NCI-H526 treated with DMSO at 0.1 percent for 48 hours (cell line): Measurements from ENCODE around the gene INO80.

Experiments
- DNase-seq: peaks from one replicate; lab custom pipeline; 2025; lab: John Stamatoyannopoulos, UW

Gene INO80

DNA sequence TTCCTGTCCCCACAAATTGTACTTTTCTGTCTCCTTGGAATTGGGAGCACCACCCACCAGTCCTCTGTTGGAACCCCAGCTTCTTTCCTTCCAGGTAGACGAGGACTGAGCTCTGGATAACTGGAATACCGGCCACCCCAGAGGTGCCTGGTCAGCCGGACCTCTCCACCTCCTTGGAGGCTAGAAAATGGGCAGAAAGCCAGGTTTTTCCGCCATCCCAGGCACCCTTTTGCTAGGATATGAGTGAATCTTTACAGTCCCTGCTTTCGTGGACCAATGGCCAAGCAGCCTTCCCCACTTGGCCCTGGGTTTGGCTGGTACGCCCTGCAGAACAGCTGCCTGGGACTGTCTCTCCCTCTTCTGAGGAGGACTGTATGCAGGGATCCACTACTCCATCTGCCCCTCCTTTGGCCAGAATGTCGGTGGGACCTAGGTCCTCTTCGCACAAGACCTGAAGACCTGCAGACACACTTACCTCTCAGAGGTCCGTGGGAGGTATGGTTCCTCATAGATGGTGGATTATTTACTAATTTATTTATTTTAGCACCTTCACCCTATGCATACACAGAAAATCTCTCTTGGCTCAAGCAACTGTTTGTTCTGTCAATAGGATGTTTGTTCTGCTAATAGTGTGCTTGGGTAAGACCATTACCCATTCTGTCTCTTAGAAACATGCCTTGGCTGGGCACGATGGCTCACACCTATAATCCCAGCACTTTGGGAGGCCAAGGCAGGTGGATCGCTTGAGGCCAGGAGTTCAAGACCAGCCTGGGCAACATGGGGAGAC is 171.4 kb downstream of the INO80 start:
- DNase-seq: no peak

GRCh38 chr15:40943764-40944365 is 172.2 kb downstream of the INO80 start:
- DNase-seq: no peak

GRCh38 chr15:40942878-40943277 is 173.2 kb downstream of the INO80 start:
- no peak for DNase-seq

GRCh38 chr15:40942337-40942854 is 173.7 kb downstream of the INO80 start:
- peak; percentile 10 for DNase-seq

DNA sequence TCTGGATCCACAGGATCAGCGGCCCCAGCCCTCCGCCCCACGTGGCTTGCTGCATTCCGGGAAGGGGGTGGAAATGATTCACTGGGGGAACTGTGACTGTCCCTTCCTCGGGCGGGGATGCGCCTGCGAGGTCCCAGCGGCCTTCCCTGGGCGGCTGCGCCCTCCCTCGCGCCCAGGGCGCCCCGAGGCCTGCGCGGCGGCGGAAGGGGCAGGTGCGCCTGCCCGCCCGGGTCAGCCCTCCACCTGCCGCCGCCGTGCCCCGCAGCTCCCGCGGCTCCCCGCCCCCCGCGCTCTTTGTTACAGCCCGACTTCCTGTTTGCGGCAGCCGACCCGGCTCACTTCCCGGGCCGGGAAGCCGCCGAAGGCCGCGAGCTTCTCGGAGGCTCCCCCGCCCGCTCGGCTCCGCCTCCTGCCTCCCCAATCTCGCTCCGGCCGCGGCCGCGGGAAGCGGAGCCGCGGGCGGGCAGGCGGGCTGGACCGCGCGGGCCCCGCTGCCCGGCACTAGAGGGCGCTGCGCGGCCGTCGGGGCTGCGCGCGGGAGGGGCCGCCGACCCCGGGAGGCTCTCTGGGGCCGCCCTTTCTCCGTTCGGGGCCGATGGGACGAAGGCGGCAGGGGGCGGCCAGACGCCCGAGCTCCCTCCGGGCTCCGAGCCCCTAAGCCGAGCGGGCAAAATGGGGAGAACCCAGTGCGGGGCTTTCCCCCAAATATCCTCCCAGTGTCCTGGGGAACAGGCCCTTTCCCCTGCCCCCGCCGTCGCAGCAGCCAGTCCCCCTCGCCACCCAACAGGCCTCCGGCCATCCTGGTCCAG is 174.3 kb downstream of the INO80 start:
- DNase-seq: peak; percentile 49

GRCh38 chr15:40941068-40941527 is 175.0 kb downstream of the INO80 start:
- DNase-seq: peak; percentile 22

GRCh38 chr15:40940296-40940801 is 175.7 kb downstream of the INO80 start:
- DNase-seq: no peak

- DNase-seq: no peak
Observed at GRCh38 chr15:40938536-40938870, 177.6 kb downstream of the INO80 start.

GRCh38 chr15:40937762-40938535 is 178.1 kb downstream of the INO80 start:
- DNase-seq: peak; percentile 27

GRCh38 chr15:40936709-40937666 is 179.1 kb downstream of the INO80 start:
- no peak for DNase-seq

DNA sequence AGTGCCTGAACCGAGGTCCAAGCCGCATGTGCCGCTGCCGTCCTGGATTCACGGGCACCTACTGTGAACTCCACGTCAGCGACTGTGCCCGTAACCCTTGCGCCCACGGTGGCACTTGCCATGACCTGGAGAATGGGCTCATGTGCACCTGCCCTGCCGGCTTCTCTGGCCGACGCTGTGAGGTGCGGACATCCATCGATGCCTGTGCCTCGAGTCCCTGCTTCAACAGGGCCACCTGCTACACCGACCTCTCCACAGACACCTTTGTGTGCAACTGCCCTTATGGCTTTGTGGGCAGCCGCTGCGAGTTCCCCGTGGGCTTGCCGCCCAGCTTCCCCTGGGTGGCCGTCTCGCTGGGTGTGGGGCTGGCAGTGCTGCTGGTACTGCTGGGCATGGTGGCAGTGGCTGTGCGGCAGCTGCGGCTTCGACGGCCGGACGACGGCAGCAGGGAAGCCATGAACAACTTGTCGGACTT is 179.8 kb downstream of the INO80 start:
- DNase-seq: no peak

- no peak for DNase-seq
Observed at GRCh38 chr15:40934457-40934856, 181.6 kb downstream of the INO80 start.

DNA sequence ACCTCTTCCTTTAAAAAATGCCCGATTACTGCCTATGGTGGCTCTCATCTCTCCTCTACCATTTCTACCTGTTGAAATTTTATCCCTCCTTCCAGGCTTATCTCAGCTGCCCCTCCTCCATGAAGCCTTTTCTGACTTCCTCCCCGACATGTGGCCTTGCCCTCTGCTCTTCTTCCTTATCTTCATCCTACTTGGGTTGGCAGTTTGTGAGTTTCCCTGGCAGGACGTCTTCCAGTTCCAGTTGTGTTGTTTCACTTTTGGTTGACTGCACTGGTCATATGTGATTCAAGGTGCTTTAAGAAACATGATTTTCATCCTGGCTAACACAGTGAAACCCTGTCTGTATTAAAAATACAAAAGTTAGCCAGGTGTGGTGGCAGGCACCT is 182.6 kb downstream of the INO80 start:
- DNase-seq: no peak

- peak; percentile 50 for DNase-seq
Observed at GRCh38 chr15:40932649-40933516, 183.2 kb downstream of the INO80 start.

DNA sequence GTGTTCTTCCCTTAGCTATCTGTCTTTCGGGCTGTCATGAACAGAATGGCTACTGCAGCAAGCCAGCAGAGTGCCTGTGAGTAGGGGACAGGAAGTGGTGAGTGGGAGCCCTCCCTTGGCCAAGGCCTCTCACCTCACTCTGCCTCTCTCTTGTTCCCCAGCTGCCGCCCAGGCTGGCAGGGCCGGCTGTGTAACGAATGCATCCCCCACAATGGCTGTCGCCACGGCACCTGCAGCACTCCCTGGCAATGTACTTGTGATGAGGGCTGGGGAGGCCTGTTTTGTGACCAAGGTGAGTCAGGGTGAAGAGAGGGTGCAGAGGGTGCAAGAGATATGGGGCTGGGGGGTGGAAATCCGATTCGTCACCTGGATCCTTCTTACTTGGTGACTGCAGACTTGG is 183.9 kb downstream of the INO80 start:
- DNase-seq: no peak

GRCh38 chr15:40931300-40932142 is 184.6 kb downstream of the INO80 start:
- DNase-seq: no peak

- DNase-seq: peak; percentile 50
Observed at GRCh38 chr15:40930430-40931299, 185.4 kb downstream of the INO80 start.
